Retinal pigment epithelial cell (primary cell): ENCODE results near the gene ITLN1.

ENCODE experiments used
- DNase-seq: peaks from one replicate; pipeline ENCODE4 v3.0.0-alpha.2; 2010; ENCODE audit warnings: low read depth
- H3K4me3 ChIP-seq: 2 replicates; pipeline ENCODE4 v1.5.1; 2011; ENCODE audit warnings: mild to moderate bottlenecking, low read length, control low read depth, moderate library complexity
- TF ChIP-seq, protein P1 (sequence below): conservative IDR thresholded peaks from 2 replicates; pipeline ENCODE4 v1.5.1; 2011; ENCODE audit warnings: low read depth, low read length, control low read depth, inconsistent platforms

The ITLN1 gene

GRCh38 chr1:160866695-160867260 is 18.2 kb downstream of the ITLN1 start:
- no peak for DNase-seq
- no peak overlapping the region for H3K4me3 ChIP-seq
- TF ChIP-seq, protein P1, sequence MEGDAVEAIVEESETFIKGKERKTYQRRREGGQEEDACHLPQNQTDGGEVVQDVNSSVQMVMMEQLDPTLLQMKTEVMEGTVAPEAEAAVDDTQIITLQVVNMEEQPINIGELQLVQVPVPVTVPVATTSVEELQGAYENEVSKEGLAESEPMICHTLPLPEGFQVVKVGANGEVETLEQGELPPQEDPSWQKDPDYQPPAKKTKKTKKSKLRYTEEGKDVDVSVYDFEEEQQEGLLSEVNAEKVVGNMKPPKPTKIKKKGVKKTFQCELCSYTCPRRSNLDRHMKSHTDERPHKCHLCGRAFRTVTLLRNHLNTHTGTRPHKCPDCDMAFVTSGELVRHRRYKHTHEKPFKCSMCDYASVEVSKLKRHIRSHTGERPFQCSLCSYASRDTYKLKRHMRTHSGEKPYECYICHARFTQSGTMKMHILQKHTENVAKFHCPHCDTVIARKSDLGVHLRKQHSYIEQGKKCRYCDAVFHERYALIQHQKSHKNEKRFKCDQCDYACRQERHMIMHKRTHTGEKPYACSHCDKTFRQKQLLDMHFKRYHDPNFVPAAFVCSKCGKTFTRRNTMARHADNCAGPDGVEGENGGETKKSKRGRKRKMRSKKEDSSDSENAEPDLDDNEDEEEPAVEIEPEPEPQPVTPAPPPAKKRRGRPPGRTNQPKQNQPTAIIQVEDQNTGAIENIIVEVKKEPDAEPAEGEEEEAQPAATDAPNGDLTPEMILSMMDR: no peak

GRCh38 chr1:160866001-160866694 is 18.8 kb downstream of the ITLN1 start:
- no peak for DNase-seq
- no peak overlapping the region for H3K4me3 ChIP-seq
- TF ChIP-seq, protein P1: no peak

DNA sequence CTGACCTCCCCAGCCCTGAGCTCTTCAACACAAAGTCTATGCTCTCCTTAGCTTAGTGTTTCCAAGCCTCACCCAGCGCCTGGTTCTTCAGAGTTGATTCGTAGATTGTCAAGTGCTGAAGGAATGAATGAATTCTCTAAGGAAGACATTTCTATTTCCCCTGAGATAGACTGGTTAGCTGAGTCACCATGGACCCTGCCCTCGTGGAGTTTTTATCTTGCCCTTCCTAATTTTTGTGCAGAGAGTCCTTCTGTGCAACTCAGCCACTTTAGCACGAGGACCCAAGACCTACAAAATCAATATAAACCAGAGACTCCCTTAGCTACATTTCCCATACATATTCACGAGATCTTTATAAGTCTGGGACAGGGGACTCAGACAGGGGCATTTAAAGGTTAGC is 19.6 kb downstream of the ITLN1 start:
- no peak for DNase-seq
- TF ChIP-seq, protein P1: no peak
- H3K4me3 ChIP-seq: no peak overlapping the region

DNA sequence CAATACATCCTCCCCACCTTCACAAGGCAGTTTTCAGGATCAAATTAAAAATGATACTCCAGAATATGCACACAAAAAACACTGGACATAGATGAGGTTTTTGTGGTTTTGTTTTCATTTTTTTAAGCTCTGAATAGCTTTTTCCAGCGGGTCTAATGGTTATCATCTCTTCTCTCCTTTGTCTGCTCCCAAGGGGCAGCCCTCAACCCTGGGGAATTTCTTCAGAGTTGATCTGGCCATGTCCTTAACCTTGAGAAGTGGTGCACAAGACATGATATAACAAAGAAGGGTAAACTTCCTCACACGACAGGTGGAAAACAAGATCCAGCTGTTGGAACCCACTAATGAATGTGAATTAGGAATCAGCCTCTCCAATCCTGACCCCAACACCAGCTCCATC is 20.8 kb downstream of the ITLN1 start:
- TF ChIP-seq, protein P1: no peak
- no peak for DNase-seq
- H3K4me3 ChIP-seq: no peak overlapping the region

DNA sequence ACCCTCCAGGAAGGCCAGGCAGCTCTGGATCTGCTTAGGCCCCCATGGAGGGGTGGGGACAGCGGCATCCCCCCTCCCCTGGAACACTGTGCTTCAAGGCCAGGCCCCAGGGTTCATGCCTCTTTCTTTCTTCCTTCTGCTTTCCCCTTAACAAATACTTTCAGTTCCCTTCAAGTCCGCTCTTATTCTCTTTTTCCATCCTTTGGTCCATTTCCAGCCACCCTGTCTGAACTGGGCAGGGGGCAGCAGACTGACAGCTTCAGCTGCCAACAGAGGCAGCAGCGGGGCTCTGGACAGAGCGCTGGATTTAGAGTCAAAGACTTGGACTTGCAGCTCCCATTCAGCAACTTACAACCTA is 21.2 kb downstream of the ITLN1 start:
- H3K4me3 ChIP-seq: no peak overlapping the region
- DNase-seq: no peak
- TF ChIP-seq, protein P1: no peak

GRCh38 chr1:160863061-160863773 is 21.8 kb downstream of the ITLN1 start:
- TF ChIP-seq, protein P1: no peak
- no peak for DNase-seq
- H3K4me3 ChIP-seq: no peak overlapping the region
